GM21367 (cell line): ENCODE measurements around the gene CSNK1E.
"Not testable (repeated sequence)": the region's sequence is repeated elsewhere in the genome, so short reads cannot be mapped to it uniquely, and the experiment has no call there.

Source experiments
- ATAC-seq: cut with Tn5 transposase; IDR thresholded peaks from one replicate; pipeline ENCODE4 v1.9.1; 2021; ENCODE audit not compliant: unreplicated experiment

CSNK1E gene

DNA sequence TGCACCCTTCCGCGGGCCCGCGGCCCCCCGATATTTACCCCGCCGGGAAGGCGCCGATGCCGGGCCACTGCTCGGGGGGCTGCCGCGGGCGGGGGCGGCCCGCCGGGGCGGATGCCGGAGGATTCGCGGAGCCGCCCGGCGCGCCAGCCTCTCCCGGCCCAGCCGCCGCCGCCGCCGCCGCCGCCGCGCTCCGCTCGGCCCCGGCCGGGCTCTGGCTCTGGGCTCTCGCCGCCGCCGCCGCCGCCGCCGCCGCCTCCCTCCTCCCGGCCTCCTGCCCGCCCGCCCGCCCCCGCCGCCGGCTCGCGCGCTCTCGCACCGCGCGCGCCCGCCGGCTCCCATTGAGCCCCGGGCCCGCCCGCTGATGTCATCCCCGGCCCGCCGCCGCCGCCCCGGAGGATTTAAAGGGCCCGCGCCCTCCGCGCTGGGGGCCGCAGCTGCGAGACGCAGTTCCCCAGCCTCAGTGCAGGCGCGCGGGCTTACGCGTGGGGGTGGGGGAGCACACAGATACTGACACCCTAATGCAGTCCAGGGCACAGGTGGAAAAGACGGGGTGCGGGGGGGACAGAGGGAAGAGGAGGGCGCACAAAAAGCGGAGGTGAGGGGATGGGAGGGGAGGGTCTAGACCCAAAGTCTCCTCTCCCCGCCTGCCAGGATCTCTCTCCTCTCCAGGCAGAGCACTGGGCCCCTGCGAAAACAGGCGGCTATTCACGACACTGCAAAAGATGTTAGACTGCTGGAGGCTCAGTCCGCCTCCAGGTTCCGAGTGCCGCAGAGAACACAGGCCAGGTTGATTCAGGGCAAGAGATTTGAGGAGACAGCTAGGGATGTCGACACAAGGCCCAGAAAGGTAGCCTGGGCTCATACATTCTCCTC lies at the start of gene CSNK1E:
TSS of gene CSNK1E (minus strand) at position 312 of the 873 bp plus-strand sequence. CDS start 3,276 bp downstream, outside the sequence.
- no peak for ATAC-seq

GRCh38 chr22:38365829-38366228 lies 48.6 kb upstream of the CSNK1E start:
- ATAC-seq: not testable (repeated sequence)

- not testable (repeated sequence) for ATAC-seq
Measured at GRCh38 chr22:38365174-38365573, 47.9 kb upstream of the CSNK1E start.

GRCh38 chr22:38360560-38360959 lies 43.3 kb upstream of the CSNK1E start:
- not testable (repeated sequence) for ATAC-seq

DNA sequence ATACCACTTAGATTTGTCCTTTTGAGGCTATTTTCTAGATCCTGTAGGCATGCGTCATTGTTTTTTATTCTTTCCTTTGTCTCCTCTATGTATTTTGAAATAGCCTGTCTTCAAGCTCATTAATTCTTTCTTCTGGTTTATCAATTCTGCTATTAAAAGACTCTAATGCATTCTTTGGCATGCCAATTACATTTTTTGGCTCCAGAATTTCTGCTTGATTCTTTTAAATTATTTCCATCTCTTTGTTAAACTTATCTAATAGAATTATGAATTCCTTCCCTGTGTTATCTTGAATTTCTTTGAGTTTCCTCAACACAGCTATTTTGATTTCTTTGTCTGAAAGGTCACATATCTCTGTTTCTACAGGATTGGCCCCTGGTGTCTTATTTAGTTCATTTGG lies 42.6 kb upstream of the CSNK1E start:
- not testable (repeated sequence) for ATAC-seq

DNA sequence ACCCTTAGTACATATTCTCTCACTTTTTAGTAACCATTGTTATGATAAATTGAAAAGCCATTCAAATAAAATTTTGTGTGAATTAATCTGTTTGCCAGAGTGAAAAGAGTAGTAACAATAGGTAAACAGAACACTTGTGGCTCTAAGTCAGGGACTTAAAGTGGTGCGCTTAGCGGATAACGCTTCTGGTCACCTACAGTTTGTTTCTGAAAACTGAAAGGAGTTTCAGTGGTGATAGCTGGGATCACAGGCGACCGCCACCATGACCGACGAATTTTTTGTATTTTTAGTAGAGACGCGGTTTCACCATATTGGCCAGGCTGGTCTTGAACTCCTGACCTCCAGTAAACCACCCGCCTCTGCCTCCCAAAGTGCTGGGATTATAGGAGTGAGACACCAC lies 40.7 kb upstream of the CSNK1E start:
- ATAC-seq: not testable (repeated sequence)

GRCh38 chr22:38355275-38355674 lies 38.0 kb upstream of the CSNK1E start:
- no peak for ATAC-seq

DNA sequence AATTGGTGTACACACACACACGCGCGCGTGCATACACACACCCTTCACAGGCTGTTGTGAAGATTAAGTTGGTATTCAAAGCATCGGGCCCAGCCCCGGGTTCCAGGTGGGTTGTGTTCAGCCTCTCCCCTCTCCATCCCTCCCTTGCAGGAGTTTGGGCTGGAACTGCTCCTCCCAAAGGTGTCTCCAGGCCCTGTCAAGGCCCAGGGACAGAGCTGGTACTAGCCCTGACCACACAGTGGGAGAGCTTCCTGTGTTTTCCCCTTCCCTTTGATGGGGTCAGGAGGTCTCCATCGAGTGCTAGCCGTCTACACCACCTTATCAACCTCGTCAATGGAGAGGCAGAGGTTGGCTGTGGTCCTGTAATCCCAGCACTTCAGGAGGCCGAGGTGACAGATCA lies 36.5 kb upstream of the CSNK1E start:
- no peak for ATAC-seq

GRCh38 chr22:38353142-38353629 lies 36.0 kb upstream of the CSNK1E start:
- no peak for ATAC-seq

DNA sequence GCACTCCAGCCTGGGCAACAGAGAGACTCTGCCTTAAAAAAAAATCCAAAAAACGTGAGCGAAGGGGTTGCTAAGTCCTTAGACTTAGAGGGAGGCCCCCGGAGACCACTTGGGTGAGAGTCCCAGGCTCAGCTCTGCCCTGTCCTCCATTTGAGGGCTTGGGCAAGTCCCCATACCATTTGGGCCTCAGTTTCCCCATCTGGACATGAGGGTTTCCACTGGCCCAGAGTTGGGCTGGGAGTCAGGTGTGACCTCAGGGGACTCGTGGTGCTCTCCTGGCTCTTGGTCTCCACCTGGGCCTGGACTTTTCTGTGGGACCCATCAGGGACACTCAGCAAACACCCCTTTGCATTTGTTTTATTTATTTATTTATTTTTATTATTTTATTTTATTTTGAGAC lies 35.2 kb upstream of the CSNK1E start:
- ATAC-seq: no peak

DNA sequence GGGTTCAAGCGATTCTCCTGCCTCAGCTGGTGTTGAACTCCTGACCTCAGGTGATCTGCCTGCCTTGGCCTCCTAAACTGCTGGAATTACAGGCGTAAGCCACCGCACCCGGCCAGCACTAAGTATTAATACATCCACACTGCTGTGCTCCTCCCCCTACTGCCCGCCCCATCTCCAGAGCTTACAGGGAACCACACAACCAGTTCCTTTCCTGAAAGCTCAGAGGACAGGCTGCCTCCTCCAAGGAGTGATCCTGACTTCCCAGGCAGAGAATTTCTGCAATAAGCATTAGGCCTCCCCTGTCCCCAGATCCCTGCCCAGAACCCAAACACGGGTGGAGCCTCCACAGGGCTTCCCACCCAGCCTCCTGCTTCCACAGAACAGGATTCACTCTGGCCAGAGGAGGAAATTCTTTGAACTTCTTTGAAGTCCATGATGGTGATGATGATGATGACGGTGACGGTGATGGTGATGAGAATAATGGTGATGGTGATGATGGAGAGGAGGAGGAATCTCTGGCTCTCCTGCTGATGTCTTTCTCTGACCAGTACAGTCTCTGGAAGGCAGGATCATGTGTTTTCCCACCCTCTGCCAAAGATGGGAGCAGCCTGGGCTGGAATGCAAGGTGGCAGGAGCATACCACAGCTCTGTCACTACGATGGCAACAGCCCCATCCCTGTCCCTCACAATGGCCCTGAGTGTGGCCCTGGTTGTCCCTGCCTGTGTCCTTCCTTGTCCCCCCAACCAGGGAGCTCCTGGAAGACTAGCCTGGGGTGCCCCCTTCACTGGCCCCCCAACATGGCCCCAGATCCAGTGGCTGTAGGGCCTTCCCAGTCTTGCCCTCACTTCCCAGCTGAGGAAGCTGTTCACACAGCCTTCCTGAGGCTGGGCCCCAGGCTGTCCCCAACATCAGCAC lies 33.5 kb upstream of the CSNK1E start:
- no peak for ATAC-seq

GRCh38 chr22:38348751-38349496 lies 31.7 kb upstream of the CSNK1E start:
- ATAC-seq: no peak

DNA sequence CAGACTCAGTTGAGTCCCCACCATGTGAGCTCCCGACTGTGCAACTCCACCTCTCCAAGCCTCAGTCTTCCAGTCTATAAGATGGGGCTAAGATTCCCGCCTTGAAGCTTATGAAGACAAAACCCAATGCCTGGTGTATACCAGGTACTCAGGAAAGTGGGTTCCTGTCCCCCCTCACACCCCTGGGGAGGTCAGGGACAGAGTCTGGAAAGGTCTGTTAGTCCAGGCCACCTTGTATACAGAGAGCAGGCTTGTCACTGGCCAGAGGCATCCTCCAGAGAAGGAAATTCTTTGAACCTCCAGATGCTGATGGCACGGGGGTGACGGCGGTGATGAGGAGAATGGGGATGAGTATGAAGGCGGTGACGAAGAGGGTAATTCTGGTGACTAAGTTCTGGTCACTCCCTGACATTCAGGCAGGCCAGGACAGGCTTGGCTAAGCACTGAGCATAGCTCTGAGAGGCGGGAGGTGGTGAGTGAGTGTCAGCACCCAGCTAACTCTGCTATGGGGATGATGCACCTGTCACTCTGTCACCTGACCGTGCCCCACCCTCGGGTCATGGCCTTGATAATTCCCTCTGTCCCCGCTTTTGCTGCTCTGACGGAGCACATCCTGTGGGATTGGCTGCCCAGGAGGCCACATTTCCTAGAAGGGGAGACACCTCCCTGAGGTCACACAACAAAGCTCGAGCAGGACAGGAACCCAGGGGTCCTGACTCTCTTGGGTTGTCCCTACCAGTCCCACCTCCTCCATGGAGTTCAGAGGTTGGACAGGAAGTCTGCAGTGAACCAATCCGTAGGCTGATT lies 30.9 kb upstream of the CSNK1E start:
- ATAC-seq: no peak

DNA sequence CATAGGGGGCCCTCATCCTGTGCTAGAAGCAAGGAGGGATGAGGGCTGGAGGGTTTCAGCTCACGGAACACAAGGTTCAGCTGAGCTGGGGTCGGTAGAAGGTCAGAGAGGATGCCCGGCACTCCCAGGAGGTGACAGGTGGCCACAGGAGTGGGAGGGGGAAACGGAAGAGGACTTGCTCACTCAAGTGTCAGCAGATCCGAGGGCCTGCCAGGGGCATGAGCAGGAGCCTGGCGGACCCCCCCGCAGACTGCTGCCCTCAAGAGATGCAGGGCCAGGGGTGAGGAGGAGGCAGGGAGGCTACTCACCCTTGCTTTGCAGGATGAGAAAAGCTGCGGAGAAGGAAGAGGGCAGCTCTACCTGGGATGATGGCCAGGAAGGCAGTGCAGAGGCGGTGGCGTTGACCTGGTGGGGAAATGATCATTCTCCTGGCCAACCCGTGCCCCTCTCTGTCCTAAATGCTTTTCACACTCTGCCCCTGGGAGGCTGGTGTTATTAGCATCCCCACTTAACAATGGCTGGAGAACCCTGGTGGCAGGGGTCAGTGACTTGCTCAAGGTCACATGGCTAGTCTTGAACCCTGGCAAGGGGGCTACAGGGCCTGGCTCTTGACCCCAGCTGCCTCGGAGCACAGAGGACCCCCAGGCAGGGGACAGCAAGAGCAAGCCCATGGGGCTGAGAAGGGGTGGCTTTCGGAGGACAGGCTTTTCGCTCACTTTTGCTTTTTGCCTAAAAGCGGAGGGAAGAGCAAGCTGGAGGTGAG lies 30.1 kb upstream of the CSNK1E start:
- no peak for ATAC-seq

DNA sequence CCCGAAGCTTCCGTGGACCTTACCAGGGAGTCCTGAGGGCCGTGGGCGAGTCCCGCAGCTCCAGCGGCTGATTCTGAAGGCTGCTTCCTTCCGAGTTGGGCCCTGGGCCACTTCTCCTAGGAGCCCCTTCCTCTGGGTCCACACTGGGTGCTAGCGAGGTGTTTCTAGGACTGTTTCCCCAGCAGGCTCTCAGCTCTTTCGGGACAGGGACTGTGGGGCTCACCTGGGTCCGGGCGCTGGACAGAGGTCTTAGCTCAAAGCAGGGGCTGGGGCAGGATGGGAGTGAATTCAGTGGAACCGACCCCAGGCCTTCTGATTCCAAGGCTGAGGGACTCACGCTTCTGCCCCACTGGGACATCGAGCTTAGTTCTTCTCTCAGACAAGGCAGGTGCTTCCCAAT lies 29.3 kb upstream of the CSNK1E start:
- no peak for ATAC-seq

- no peak for ATAC-seq
Measured at GRCh38 chr22:38345782-38346181, 28.5 kb upstream of the CSNK1E start.

DNA sequence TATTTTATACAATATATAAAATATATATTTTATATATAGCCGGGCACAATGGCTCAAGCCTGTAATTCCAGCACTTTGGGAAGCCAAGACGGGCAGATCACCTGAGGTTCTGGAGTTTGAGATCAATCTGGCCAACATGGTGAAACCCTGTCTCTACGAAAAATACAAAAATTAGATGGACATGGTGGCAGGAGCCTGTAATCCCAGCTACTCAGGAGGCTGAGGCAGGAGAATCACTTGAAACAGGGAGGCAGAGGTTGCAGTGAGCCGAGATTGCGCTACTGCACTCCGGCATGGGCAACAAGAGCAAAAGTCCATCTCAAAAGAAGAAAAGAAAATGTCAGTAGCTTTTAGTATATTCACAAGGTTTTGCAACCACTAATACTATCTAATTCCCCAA lies 22.7 kb upstream of the CSNK1E start:
- not testable (repeated sequence) for ATAC-seq

- ATAC-seq: no peak
Measured at GRCh38 chr22:38338772-38339379, 21.6 kb upstream of the CSNK1E start.

- no peak for ATAC-seq
Measured at GRCh38 chr22:38336699-38337098, 19.5 kb upstream of the CSNK1E start.
